ENCODE results near the gene CGB5.
"Not testable (repeated sequence)": the region's sequence is repeated elsewhere in the genome, so short reads cannot be mapped to it uniquely, and the experiment has no call there.

CGB5 gene

DNA sequence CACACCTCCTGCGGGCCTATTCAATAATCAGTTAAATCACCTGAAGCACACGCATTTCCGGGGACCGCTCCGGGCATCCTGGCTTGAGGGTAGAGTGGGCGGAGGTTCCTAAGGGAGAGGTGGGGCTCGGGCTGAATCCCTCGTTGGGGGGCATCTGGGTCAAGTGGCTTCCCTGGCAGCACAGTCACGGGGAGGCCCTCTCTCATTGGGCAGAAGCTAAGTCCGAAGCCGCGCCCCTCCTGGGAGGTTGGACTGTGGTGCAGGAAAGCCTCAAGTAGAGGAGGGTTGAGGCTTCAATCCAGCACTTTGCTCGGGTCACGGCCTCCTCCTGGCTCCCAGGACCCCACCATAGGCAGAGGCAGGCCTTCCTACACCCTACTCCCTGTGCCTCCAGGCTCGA is at the start of gene CGB5:
Gene CGB5 (plus strand): TSS at position 301 of the 400 bp plus-strand sequence. CDS start 362 bp downstream, outside the sequence.
- not testable (repeated sequence) for DNase-seq

DNA sequence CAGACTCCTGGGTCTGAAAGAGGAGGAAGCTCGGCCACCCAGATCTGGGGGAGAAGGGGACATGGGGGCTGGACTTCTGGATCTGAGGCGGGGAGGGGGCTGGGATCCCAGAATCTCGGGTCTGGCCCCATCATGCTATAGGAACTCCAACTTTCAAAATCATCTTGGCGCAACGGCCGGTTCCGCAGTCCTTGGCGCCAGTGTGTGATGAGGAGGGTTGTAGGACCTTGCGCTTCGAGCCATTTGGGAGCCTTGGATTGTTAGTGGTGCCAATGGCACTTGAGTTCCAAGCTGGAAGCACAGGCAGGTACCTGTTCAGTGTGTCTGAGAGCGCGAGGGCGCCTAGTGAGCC is 49.6 kb upstream of the CGB5 start:
- DNase-seq, result no peak

DNA sequence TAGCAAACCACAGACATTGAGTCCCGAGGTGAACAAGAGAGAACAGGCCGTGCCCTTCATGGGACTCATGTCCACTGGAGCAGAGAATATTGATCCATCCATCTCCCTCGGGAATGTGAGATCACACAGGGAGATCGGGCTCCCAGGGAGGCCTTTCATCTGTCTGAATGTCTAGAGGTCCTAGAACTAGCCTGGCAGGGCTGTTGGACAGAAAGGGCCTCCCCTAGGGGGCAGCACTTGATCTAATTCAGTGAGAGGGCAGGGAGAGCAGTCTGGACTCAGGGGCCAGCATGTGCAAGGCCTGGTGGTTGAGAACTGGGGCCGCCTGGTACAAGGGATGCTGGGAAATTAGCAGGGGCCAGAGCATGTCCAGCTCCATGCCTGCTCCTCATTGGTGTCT is 45.7 kb upstream of the CGB5 start:
- peak; percentile 33 for DNase-seq

DNA sequence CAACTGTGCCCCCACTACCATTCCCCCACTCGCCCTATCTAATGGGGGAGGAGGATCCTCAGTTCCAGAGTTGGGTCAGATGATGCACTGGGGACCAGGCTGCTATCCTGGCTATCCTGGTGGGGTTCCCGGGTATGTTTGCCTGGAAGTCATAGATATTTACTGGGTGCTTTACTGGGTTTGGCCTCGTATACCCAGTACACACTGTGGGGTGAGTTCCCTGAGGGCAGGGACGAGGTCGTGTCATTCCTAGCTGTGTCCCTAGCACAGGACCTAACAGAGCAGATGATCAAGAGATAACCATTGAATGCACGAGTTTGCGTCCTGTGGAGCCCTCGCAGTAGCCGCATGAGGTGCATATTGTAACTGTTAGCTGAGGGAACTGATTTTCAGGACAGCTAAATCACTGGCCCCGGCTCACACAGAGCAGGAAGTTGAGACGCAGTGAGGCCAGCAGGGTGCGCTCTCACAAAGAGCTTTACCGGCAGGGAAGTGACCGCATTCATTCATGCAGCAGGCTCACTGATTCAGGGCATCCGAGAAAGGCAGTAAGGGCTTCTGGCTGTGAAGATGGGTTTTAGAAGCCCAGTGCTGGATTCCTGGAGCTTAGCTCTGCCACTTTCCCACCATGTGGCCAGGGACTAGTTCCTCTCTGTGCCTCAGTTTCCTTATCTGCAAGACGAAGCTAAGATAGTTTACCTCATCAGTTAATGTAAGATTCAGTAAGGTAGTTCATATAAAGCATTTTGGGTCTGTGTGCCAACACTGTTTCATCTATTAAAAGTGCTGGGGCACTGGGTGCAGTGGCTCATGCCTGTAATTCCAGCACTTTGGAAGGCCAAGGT is 43.9 kb upstream of the CGB5 start:
- DNase-seq, result peak; percentile 47

DNA sequence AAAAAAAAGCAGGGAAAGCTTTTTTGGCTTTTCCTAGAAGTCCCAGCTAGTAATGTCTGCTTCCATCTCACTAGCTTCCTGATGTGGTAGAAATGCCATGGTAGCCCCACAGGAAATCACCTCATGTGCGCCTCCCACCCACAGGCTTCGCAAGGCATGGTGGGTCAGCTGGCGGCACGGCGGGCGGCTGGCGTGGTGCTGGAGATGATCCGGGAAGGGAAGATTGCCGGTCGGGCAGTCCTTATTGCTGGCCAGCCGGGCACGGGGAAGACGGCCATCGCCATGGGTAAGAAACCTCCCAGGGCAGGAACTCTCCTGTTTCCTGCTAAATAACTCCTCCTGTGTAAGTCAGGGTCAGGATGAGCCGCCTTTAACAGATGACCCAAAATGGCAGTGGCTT is 39.5 kb upstream of the CGB5 start:
- no peak for DNase-seq

DNA sequence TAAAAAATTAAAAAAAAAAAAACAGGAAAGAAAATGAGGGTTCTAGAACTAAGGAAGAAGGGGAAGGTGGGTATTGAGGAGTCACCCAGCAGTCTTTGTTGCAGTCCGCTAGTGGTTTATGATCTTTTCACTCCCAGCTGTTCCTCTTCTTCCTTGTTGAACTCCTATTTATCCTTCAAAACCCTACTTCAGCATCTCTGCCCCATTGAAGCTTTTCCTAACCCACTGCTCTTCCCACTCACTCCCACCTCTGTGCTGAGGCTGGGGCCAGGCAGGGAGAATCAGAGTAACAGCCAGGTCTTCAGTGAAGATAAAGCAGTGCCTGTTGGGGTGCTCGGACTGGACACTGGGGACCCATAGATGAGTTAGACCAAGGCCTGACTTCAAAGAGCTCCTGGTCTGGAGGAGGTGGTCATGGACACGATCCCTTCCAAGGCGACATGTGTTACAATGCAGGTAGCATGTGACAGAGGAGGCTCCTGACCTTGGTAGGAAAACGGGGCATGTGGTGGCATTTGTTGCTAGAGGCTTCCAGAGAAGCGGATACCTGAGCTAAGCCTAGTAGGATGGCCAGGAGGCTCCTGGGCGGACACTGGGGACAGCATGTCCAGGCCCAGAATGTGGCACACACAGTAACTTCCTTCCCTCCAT is 38.6 kb upstream of the CGB5 start:
- DNase-seq, result no peak

DNA sequence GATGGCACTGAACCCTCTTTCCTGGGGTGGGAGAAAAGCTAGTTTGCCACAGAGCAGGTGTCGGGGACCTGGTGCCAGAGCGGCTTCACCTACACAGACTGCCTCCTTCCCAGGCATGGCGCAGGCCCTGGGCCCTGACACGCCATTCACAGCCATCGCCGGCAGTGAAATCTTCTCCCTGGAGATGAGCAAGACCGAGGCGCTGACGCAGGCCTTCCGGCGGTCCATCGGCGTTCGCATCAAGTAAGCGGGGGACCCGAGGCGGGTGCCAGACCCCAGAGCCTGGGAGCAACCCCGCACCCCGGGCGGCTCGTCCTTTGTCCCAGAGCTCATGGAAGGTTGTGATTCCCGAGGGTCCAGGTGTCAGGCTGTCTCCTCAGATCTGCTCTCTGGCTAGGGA is 36.7 kb upstream of the CGB5 start:
- DNase-seq, result no peak

DNA sequence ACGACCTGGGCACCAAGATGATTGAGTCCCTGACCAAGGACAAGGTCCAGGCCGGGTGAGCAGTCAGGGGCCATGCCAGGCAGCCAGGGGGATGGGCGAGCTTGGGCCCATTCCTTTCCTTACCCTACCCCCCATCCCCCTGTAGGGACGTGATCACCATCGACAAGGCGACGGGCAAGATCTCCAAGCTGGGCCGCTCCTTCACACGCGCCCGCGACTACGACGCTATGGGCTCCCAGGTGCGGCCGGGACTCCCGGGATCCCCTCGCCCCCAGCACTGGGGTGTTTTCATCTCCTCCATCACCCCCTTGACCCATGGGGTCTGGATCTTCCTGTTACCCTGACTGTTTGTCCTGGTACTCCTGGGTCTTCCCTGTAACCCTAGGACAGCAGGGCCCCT is 33.8 kb upstream of the CGB5 start:
- DNase-seq, result no peak

DNA sequence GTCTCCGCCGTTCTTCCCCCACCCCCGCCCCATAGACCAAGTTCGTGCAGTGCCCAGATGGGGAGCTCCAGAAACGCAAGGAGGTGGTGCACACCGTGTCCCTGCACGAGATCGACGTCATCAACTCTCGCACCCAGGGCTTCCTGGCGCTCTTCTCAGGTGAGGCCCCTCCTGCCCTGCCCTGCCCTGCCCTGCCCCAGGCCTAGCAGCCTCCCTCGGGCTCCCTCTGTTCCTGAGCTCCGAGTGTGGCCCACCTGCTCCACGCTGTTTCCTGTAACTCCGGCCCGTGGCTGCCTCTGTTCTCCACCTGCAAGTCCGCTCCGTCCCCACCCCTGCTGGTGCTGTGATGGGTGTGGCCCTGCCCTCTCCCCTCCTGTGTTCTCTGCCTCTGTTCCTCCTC is 33.2 kb upstream of the CGB5 start:
- no peak for DNase-seq

DNA sequence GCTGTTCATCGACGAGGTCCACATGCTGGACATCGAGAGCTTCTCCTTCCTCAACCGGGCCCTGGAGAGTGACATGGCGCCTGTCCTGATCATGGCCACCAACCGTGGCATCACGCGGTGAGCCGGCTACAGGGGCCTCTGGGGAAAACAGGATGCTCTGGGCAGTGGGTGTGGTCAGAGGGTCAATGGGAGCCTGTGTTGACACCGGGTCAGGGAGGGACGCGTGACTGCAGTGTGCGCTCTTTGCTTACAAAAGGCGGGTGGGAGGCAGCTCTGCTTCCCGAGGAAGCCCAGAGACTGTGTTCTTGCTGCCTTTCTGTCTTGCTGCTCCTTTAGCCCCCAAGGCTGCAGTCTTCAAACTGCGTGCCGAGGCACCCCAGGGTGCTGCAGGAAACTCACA is 32.5 kb upstream of the CGB5 start:
- no peak for DNase-seq

DNA sequence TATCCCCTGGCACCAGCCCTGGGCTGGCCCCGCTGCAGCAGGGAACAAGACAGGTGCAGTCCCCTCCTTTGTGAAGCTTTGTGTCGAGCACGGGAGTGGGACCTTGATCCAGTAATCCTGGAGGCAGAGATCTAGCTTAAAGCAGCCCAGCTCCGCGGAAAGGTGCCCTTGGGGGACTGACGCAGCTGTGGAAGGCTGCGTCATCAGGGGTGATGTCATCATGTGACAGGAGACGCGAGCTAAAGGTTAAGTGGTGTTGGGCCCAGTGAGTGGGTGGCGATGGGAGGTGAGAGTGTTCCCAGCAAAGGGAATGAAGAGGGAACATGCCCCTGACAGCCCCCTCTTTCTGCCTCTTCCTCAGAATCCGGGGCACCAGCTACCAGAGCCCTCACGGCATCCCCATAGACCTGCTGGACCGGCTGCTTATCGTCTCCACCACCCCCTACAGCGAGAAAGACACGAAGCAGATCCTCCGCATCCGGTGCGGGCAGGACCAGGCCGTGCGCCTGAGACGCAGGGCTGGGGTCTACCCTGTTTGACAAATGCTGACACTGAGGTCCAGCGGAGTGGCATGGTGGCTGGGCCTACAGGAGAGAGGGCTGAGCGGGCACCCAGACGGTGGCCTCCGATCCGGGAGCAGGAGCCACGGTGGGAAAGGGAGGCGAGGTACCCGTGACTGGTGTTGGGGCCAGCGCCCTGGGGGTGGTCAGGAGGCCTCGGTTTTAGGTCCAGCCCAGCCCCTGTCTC is 29.4 kb upstream of the CGB5 start:
- DNase-seq, result no peak

DNA sequence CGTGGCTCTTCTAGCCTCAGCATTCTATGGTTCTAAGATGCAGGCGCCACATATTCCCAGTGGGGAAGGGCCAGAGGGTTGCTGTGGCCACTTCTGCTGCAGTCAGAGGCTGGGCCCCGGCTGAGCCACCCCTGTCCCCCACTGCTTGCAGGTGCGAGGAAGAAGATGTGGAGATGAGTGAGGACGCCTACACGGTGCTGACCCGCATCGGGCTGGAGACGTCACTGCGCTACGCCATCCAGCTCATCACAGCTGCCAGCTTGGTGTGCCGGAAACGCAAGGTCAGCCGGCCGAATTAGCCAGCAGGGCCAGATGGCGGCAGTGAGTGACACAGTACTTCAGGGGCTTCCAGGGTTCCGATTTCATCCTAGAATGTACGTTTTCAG is 28.8 kb upstream of the CGB5 start:
- no peak for DNase-seq

DNA sequence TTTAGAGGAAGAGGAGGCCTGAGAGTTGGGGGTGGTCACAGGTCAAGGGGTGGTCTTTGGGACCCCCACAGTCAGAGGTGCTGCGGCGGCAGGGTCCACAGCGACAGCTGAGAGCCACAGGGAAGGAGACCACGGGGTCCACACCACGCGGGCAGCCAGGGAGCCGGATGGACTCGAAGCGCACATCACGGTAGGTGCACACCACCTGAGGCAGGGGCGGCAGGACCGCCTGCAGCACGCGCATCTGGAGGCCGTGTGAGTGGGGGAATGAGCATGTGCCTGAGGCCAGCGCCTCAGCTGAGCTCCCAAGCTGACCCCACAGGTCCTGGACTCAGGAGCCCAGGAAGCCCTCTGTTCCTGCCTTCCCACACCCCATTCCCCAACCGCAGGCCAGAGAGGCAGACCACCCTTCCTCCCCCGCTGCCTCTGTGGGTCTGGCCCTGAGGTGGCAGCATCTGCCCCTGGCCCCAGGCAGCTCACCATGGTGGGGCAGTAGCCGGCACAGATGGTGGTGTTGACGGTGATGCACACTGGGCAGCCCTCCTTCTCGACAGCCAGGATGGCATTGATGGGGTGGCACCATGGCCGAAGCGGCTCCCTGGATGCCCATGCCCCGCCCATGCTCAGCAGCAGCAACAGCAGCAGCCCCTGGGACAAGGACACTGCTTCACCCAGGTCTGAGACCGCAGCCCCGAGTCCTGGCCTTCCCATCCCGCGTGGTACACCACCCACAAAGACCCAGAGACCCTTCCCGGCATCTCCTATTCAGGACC is 27.4 kb upstream of the CGB5 start:
- DNase-seq, result no peak

DNA sequence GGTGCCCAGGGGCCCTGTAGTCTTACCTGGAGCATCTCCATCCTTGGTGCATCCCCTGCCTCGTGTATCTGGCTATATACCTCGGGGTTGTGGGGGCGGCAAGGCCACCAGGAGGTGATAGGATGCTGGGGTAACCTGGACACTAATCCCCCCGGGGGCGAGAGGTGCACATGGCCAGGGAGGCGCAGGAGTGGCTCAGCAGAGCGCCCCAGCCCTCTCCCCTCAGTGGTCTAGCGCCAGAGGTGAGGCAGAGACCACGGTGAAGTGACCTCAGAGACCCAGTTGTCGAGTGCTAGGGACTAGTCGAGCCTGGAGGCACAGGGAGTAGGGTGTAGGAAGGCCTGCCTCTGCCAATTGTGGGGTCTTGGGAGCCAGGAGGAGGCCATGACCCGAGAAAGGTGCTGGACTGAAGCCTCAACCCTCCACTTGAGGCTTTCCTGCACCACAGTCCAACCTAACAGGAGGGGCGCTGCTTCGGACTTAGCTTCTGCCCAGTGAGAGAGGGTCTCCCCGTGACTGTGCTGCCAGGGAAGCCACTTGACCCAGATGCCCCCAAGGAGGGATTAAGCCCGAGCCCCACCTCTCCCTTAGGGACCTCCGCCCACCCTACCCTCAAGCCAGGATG is 26.5 kb upstream of the CGB5 start, which contains the start of gene LHB:
Gene LHB (minus strand): TSS at position 51 of the 625 bp plus-strand sequence. CDS start 10 bp downstream, at position 41.
- DNase-seq, result no peak

DNA sequence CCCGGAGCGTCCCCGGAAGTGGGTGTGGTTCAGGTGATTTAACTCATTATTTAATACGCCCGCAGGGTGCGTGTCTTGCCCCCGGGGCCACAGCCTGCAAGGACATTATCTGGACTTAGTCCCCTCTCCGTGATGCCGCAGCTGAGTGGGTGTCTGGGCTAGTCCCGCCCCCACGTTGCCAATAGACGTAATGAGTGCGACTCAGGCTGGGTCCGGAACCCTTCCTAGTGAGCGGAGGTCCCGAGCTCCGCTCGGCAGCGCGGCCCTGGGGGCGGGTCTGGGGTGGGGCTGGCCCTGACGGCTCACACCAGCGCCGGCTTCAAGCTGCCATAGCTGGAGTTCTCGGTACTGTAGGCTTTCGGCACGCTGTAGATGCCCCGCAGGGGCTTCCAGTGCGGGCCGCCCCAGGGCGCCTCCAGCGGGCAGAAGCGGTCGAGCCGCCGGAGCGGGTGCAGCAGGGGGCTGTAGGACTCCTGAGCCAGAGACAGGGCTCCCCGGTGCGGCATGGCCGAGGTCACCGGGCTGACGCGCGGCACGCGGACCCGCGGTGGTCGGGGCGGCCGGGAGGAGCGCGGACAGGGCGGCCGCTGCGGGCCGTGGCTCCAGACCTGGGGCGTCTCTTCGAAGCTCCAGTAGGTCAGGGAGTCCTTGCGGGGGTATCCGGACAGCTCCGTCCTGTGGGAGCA is 25.8 kb upstream of the CGB5 start:
- peak; percentile 21 for DNase-seq

DNA sequence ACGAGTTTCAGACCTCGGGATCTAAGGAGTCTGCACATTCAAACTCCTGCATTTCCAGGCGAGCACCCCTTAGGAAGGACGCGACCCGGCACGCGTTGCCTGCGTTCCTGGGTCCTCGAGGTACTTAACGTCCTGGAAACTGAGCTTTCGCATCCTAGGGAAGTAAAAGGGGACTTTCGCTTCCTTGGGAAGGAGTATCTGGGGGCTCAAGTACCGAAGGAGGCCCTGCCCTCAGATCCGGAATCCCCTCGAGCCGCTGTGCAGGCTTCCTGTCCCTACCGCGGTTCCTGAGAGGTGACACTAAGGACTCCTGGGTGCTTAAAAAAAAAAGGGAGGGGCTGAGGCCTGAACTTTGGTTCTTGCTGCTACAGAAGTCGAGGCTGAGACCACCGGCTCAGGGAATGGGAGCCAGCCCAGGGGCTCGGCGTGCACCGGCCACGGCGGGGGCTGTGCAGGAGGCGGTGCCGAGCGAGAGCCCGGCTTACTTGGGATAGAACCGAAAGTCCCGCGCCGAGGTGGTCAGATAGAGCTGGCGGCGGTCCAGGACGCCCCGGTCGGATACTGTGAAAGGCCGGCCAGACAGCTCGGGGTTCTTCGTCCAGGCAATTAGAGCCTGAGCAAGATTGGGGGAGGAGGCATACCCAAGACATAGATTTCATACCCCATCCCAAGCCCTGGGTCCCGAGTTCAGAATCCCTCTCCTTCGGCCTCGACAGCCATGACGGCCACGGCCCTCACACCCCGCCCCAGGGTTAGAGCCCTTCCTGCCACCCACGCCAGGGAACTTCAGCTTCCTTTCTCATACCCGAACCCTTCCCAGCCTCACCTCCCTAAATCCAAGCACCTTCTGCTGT is 25.0 kb upstream of the CGB5 start:
- not testable (repeated sequence) for DNase-seq

DNA sequence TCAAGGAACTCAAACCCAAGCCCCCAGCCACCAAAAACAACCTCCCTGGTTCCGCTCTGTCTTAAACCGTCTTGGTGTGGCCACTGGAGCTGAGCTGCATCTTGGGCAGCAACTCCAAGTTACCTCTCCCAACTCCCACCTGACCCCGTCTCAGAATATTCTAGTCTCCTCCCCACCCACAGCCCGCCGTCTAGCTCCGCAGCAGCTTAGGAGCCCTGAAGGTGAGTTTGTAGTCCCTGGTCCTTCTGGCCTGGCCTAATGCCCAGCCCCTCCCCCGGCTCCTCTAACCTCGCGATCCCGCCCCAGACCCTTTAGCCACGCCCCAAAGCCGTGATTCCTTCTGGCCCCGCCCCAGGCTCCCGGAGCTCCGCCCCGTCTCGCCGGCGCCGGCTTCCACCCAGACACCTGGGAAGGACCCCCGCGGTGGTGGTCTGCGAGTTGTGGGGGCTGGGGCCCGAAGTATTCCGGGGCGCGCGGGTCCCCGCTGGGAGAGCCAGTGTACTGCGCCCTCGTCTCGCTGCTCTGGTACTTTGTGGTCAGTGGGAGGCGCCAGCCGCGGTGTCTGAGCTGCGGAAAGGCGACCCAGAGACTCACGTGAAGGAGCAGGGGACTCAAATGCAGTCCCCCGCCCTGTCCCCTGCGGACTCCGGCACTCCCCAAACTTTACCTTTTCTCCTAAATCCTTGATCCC is 24.3 kb upstream of the CGB5 start:
- no peak for DNase-seq

DNA sequence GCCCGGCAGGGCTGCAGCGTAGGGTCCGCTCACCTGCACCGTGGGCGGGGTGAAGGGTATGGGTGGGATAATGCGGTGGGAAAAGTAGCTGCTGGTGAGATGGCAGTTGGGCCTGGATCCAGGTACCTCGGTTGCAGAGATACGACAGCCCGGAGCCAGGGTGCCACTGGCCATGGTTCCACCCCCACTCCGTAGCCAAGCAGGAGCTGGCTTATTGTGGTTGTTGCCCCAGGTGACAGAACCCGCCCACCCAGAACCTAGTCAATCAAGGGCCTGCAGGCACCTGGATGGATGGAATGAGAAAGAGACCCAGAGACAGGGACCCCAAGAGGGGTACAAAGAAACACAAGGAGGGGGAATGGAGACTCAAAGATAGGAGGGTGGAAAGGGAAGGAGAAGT is 23.3 kb upstream of the CGB5 start:
- DNase-seq, result no peak

DNA sequence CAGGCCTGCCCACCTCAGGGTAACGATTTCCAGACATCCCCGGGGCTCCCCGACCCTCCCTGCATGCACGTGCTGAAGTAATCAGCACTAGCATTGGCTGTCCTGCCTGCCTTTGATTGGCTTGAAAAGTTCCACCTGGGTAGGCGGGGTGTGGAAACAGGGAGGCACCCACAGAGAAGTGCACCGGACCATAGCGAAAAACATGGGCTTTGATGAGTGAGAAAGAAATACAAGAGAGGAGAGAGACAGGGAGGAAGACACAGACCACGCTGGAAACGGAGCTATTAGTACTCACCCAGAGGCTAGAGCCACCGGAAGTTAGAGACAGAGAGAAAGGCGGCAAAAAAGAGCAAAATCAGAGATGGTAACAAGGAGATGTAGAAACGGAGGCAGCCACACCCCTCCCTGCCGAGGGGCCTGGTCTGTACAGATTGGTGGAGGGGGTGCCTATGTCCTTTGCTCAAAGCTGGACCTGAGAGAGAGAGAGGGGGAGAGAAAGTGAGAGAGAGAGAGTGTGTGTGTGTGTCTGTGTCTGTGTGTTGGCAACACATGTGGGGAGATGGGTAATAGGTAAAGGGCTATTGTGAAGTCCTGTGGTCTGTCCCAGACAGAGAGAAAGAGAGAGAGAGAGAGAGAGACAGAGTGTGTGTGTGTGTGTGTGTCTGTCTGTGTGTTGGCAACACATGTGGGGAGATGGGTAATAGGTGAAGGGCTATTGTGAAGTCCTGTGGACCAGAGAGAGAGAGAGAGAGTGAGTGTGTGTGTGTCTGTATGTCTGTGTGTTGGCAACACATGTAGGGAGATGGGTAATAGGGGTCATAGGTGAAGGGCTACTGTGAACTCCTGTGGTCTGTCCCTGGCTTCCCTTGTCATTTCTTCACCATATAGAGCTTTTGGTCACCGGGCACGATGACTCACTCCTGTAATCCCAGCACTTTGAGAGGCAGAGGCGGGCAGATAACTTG is 22.4 kb upstream of the CGB5 start:
- DNase-seq, result peak; percentile 42

All from kidney glomerular epithelial cell (primary cell).